ENCODE measurements around the gene GALNT1.
"Not testable (repeated sequence)": the region's sequence is repeated elsewhere in the genome, so short reads cannot be mapped to it uniquely, and the experiment has no call there.

- TF ChIP-seq, protein P1, sequence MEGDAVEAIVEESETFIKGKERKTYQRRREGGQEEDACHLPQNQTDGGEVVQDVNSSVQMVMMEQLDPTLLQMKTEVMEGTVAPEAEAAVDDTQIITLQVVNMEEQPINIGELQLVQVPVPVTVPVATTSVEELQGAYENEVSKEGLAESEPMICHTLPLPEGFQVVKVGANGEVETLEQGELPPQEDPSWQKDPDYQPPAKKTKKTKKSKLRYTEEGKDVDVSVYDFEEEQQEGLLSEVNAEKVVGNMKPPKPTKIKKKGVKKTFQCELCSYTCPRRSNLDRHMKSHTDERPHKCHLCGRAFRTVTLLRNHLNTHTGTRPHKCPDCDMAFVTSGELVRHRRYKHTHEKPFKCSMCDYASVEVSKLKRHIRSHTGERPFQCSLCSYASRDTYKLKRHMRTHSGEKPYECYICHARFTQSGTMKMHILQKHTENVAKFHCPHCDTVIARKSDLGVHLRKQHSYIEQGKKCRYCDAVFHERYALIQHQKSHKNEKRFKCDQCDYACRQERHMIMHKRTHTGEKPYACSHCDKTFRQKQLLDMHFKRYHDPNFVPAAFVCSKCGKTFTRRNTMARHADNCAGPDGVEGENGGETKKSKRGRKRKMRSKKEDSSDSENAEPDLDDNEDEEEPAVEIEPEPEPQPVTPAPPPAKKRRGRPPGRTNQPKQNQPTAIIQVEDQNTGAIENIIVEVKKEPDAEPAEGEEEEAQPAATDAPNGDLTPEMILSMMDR (IDR thresholded peaks at IDR 0.05; ENCODE audit: low read depth, low read length, poor library complexity, severe bottlenecking) = not testable (repeated sequence)
- TF ChIP-seq EZH2phosphoT487 (IDR thresholded peaks at IDR 0.05; ENCODE audit: borderline replicate concordance, low read length) = not testable (repeated sequence)
Measured at GRCh38 chr18:35555538-35555937, 26.0 kb upstream of the GALNT1 start.
